Spleen (tissue), 11 donors: ENCODE measurements around the gene USP30. TPM values are rescaled to one million over a fixed set of nuclear protein-coding genes. Genes with fewer than 3 reads are reported as not detected.

Source experiments
- DNase-seq: peaks from one replicate; pipeline ENCODE4 v3.0.0-alpha.2; 2020
- H3K27ac ChIP-seq, 8 donors: fragments of 200-600 bp; sonication (generic) in 7 of 8; 1 replicate in 4 of 8; 2 replicates in 4 of 8; pipeline versions ENCODE4 v1.5.0 to v1.8.0; 2016 to 2021; ENCODE audit warnings: inconsistent platforms in 4 of 8, mild to moderate bottlenecking in 4 of 8, moderate library complexity in 1 of 8
- H3K27me3 ChIP-seq, 7 donors: fragments of 200-600 bp; sonication (generic) in 6 of 7; replicated peaks in 1 of 7; 1 replicate in 4 of 7; 2 replicates in 3 of 7; pipeline versions ENCODE4 v1.5.0 to v1.8.0; 2016 to 2021; ENCODE audit warnings: inconsistent platforms in 3 of 7, mild to moderate bottlenecking in 1 of 7
- H3K36me3 ChIP-seq, 6 donors: fragments of 200-600 bp; sonication (generic) in 5 of 6; 1 replicate in 4 of 6; 2 replicates in 2 of 6; pipeline versions ENCODE4 v1.5.0 to v1.8.0; 2016 to 2021; ENCODE audit warnings: inconsistent platforms in 2 of 6
- H3K4me1 ChIP-seq, 6 donors: fragments of 200-600 bp; sonication (generic) in 5 of 6; 1 replicate in 3 of 6; 2 replicates in 3 of 6; pipeline versions ENCODE4 v1.5.0 to v1.8.0; 2016 to 2021; ENCODE audit warnings: inconsistent platforms in 3 of 6
- H3K4me3 ChIP-seq, 8 donors: fragments of 200-600 bp; sonication (generic) in 7 of 8; 1 replicate in 4 of 8; 2 replicates in 4 of 8; pipeline versions ENCODE4 v1.5.0 to v1.8.0; 2016 to 2021; ENCODE audit warnings: inconsistent platforms in 4 of 8, mild to moderate bottlenecking in 4 of 8, moderate library complexity in 2 of 8
- H3K9me3 ChIP-seq, 8 donors: fragments of 200-600 bp; sonication (generic) in 7 of 8; 1 replicate in 4 of 8; 2 replicates in 4 of 8; pipeline versions ENCODE4 v1.5.0 to v1.8.0; 2016 to 2021; ENCODE audit warnings: inconsistent platforms in 4 of 8
- POLR2A ChIP-seq, 3 donors: fragments of 450-650 bp; IDR thresholded peaks; one replicate each; pipeline ENCODE4 v1.5.1; 2017; ENCODE audit warnings: antibody characterized with exemption in 3 of 3, mild to moderate bottlenecking in 1 of 3
- POLR2AphosphoS5 ChIP-seq, 3 donors: sonication (generic); formaldehyde crosslinking; IDR thresholded peaks; one replicate each; pipeline ENCODE4 v1.5.1; 2017; ENCODE audit warnings: antibody characterized with exemption in 3 of 3
- WGBS, 5 donors: extraction: QIAGEN DNeasy Blood & Tissue Kit in 3 of 5; methylation state at CpG; one replicate each; pipeline versions ENCODE4 v1.1.5 to v1.1.7; 2013 to 2018; 5-methylcytosine and 5-hydroxymethylcytosine counted together
- intact Hi-C: fragments of 100-400 bp; cut with DNase I; formaldehyde crosslinking; loops from one replicate; pipeline ENCODE4 v1.15.0; 2023; ENCODE audit warnings: low total_unique reads
- polyA plus RNA-seq, 3 donors: library from polyadenylated mRNA; stranded (reverse); fragments of 200-250 nt; gene quantifications; one replicate each; pipeline ENCODE4 v1.2.1, GENCODE V29; 2013
- small RNA-seq, 4 donors: library from RNA; depleted of rRNA; stranded (forward); fragments of <200 nt; gene quantifications; one replicate each; pipeline ENCODE3, GENCODE V24; 2016
- total RNA-seq, 7 donors: library from RNA; depleted of rRNA in 3 of 7; stranded (reverse); fragments of >200 nt in 3 of 7; fragmentation: NEBNext Ultra II Directional in 4 of 7; extraction: Animal tissue kit (Norgen Biotek cat#: 25700) in 4 of 7; gene quantifications; one replicate each; pipeline versions ENCODE4 v1.1.0 to v1.2.1, GENCODE V29; 2016 to 2021
- TF ChIP-seq, protein P1 (sequence below), 11 experiments: fragments of 200-600 bp in 7 of 11; fragments of 450-650 bp in 4 of 11; sonication (generic) in 4 of 11; IDR thresholded peaks in 8 of 11; conservative IDR thresholded peaks in 3 of 11; 1 replicate in 7 of 11; 2 replicates in 4 of 11; pipeline versions ENCODE4 v1.4.0 to v1.8.0; 2016 to 2021; ENCODE audit warnings: antibody characterized with exemption in 11 of 11, inconsistent platforms in 4 of 11, mild to moderate bottlenecking in 1 of 11
- donor health status: healthy with polysubstance abuse.
- donor health status: DM: no; HTN: no; CAD: no; lungs with moderate emphysema.
- donor health status: DM: no; HTN: no; CAD: no.
- donor health status: Bipolar disorder and iron deficiency.
- donor health status: healthy.
- donor health status: DM: no; HTN: no; CAD: no.
- donor health status: DM: yes; HTN: yes; CAD: no.

The USP30 gene
- total and polyA plus RNA-seq, 10 donors: 3.9 to 23.2 (median 11.5) TPM

DNA sequence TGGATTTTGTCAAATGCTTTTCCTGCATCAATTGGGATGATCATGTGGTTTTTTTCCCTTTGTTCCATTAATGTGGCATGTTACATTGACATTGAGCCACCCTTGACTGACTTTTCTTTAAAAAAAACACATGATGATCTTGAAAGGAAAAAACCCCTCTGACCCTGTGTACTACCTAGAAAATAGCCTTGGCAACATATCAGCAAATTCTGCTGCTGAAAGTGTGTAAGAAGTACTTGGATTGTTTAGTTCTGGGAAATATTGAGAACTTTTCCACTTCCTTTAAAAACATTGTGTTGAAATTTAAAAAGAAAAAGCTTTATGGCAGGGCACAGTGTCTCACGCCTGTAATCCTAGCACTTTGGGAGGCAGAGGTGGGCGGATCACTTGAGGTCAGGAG lies 84.7 kb downstream of the USP30 start:
- H3K4me1 ChIP-seq: peaks cover 0 to 12% (median 5%) of the 10 kb centered on the region in 6 donors
- WGBS, 5 donors: 61 to 78% (median 69%) methylated on average over 2 of the region's 2 CpGs
- H3K27ac ChIP-seq: peak overlapping the region in 7 of 8 donors; percentile 43 to 85 (median 67)
- H3K9me3 ChIP-seq: peaks cover 0 to 11% (median 6%) of the 10 kb centered on the region in 8 donors
- TF ChIP-seq POLR2AphosphoS5 (IDR thresholded peaks at IDR 0.05) (no peak), POLR2A (IDR thresholded peaks at IDR 0.05) (no peak)
- TF ChIP-seq, protein P1, sequence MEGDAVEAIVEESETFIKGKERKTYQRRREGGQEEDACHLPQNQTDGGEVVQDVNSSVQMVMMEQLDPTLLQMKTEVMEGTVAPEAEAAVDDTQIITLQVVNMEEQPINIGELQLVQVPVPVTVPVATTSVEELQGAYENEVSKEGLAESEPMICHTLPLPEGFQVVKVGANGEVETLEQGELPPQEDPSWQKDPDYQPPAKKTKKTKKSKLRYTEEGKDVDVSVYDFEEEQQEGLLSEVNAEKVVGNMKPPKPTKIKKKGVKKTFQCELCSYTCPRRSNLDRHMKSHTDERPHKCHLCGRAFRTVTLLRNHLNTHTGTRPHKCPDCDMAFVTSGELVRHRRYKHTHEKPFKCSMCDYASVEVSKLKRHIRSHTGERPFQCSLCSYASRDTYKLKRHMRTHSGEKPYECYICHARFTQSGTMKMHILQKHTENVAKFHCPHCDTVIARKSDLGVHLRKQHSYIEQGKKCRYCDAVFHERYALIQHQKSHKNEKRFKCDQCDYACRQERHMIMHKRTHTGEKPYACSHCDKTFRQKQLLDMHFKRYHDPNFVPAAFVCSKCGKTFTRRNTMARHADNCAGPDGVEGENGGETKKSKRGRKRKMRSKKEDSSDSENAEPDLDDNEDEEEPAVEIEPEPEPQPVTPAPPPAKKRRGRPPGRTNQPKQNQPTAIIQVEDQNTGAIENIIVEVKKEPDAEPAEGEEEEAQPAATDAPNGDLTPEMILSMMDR (IDR thresholded peaks at IDR 0.05 in 8 of 11, conservative IDR thresholded peaks at IDR 0.05 in 3 of 11): no peak
- intact Hi-C loops: no loop called here
- peaks cover 0 to 5% (median 0%) of the 10 kb centered on the region in 7 donors for H3K27me3 ChIP-seq
- peaks cover 0 to 4% (median 0%) of the 10 kb centered on the region in 6 donors for H3K36me3 ChIP-seq
- DNase-seq: no peak
- no peak overlapping the region for H3K4me3 ChIP-seq

Small RNA genes within 50 kb of the gene (small RNA-seq; reads per million reads assigned to genes)
- gene AC190387.1 (0 reads per million in 4 donors), gene RNA5SP372 (0 to 0.07 (median 0.03) reads per million in 4 donors)

Other genes with a start within 250 kb of the USP30 start
- 10 to 100 TPM; 32.2 to 71.3 (median 47.8) TPM for gene SSH1, start 195.0 kb upstream of the USP30 start, total RNA-seq
- gene SSH1, start 195.0 kb upstream of the USP30 start, polyA plus RNA-seq: 1 to 10 TPM; 1.7 to 8.6 (median 2.7) TPM
- under 1 TPM in 1 of 7 donors, not detected in 6; 0.42 TPM for gene DAO, start 172.5 kb upstream of the USP30 start, total RNA-seq
- gene DAO, start 172.5 kb upstream of the USP30 start, polyA plus RNA-seq: not detected
- not detected for gene SVOP, start 31.5 kb upstream of the USP30 start, total RNA-seq
- not detected for gene SVOP, start 31.5 kb upstream of the USP30 start, polyA plus RNA-seq
- 10 to 100 TPM in 5 of 7 donors, 1 to 10 TPM in 2; 8.6 to 18.8 (median 12.3) TPM for gene ALKBH2, start 40.9 kb downstream of the USP30 start, total RNA-seq
- 10 to 100 TPM; 28.2 to 40.3 (median 32.2) TPM for gene ALKBH2, start 40.9 kb downstream of the USP30 start, polyA plus RNA-seq
- gene UNG, start 45.0 kb downstream of the USP30 start, total RNA-seq: 10 to 100 TPM; 15.0 to 30.6 (median 18.5) TPM
- 10 to 100 TPM in 2 of 3 donors, 1 to 10 TPM in 1; 9.8 to 18.1 (median 14.7) TPM for gene UNG, start 45.0 kb downstream of the USP30 start, polyA plus RNA-seq
- gene ACACB, start 64.0 kb downstream of the USP30 start, total RNA-seq: 100 to 1,000 TPM in 1 of 7 donors, 10 to 100 TPM in 6; 24.7 to 111 (median 55.4) TPM
- 10 to 100 TPM in 1 of 3 donors, 1 to 10 TPM in 2; 2.8 to 14.9 (median 5.6) TPM for gene ACACB, start 64.0 kb downstream of the USP30 start, polyA plus RNA-seq